Measurements from ENCODE around the gene CACNG7. TPM values are rescaled to one million over a fixed set of nuclear protein-coding genes. Genes with fewer than 3 reads are reported as not detected.

The CACNG7 gene
- total RNA-seq, 1 experiment from 2014 or later: not detected

GRCh38 chr19:53884256-53884655 lies 24.8 kb upstream of the CACNG7 start:
- no TSS peak for BruUV-seq (replicated peaks)
- H3K9me3 Mint-ChIP-seq (ENCODE audit: unreplicated experiment): no peaks in the 10 kb centered on the region
- ChIA-PET CTCF (no interaction called here), POLR2A (no interaction called here)
- no peak overlapping the region for H3K27ac Mint-ChIP-seq (ENCODE audit: unreplicated experiment)
- DNase-seq: no peak
- H3K4me1 Mint-ChIP-seq (ENCODE audit: low read depth, unreplicated experiment): peaks cover 8% of the 10 kb centered on the region
- Histone ChIP-seq H3K4me1 (0 out of 2 replicates have a peak, but pooled peaks cover 7% of the 10 kb centered on the region), H3K27me3 (replicated peaks; ENCODE audit: control insufficient read depth, insufficient read depth, low read length) (no peaks in the 10 kb centered on the region), H3K9me3 (no peaks in the 10 kb centered on the region), H3K4me3 (ENCODE audit: low read depth, low read length) (no peak overlapping the region), H3K36me3 (ENCODE audit: control insufficient read depth, insufficient read depth, low read length) (no peaks in the 10 kb centered on the region)
- H3K36me3 Mint-ChIP-seq (ENCODE audit: insufficient read depth, unreplicated experiment): no peaks in the 10 kb centered on the region
- H3K27me3 Mint-ChIP-seq (ENCODE audit: insufficient read depth, unreplicated experiment): peaks cover 4% of the 10 kb centered on the region
- intact Hi-C loops (cut with micrococcal nuclease; ENCODE audit: unreplicated experiment): loop anchor here (5.0 kb wide), 1 partner anchor 112 kb away; no protein-coding TSS in a partner anchor
- TF ChIP-seq, protein P1, sequence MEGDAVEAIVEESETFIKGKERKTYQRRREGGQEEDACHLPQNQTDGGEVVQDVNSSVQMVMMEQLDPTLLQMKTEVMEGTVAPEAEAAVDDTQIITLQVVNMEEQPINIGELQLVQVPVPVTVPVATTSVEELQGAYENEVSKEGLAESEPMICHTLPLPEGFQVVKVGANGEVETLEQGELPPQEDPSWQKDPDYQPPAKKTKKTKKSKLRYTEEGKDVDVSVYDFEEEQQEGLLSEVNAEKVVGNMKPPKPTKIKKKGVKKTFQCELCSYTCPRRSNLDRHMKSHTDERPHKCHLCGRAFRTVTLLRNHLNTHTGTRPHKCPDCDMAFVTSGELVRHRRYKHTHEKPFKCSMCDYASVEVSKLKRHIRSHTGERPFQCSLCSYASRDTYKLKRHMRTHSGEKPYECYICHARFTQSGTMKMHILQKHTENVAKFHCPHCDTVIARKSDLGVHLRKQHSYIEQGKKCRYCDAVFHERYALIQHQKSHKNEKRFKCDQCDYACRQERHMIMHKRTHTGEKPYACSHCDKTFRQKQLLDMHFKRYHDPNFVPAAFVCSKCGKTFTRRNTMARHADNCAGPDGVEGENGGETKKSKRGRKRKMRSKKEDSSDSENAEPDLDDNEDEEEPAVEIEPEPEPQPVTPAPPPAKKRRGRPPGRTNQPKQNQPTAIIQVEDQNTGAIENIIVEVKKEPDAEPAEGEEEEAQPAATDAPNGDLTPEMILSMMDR (IDR thresholded peaks at IDR 0.05; ENCODE audit: insufficient read depth in 1 of 2, low read depth in 1 of 2, low read length in 1 of 2, severe bottlenecking in 1 of 2, unreplicated experiment in 1 of 2): no peak
- H3K4me3 Mint-ChIP-seq (ENCODE audit: unreplicated experiment): peak overlapping the region; percentile 31

GRCh38 chr19:53885036-53885435 lies 24.0 kb upstream of the CACNG7 start:
- BruUV-seq (replicated peaks): no TSS peak
- CTCF ChIA-PET: no interaction called here
- no peak overlapping the region for H3K4me3 ChIP-seq (ENCODE audit: low read depth, low read length)
- 0 out of 2 replicates have a peak, but pooled peaks cover 7% of the 10 kb centered on the region for H3K4me1 ChIP-seq
- intact Hi-C loops (cut with micrococcal nuclease; ENCODE audit: unreplicated experiment): no loop called here
- no peak for DNase-seq
- no peaks in the 10 kb centered on the region for H3K9me3 Mint-ChIP-seq (ENCODE audit: unreplicated experiment)
- H3K4me1 Mint-ChIP-seq (ENCODE audit: low read depth, unreplicated experiment): peaks cover 8% of the 10 kb centered on the region
- H3K27ac Mint-ChIP-seq (ENCODE audit: unreplicated experiment): no peak overlapping the region
- POLR2A ChIA-PET: no interaction called here
- H3K9me3 ChIP-seq: no peaks in the 10 kb centered on the region
- H3K36me3 Mint-ChIP-seq (ENCODE audit: insufficient read depth, unreplicated experiment): no peaks in the 10 kb centered on the region
- H3K27me3 ChIP-seq (replicated peaks; ENCODE audit: control insufficient read depth, insufficient read depth, low read length): no peaks in the 10 kb centered on the region
- H3K36me3 ChIP-seq (ENCODE audit: control insufficient read depth, insufficient read depth, low read length): no peaks in the 10 kb centered on the region
- TF ChIP-seq, protein P1 (IDR thresholded peaks at IDR 0.05; ENCODE audit: insufficient read depth in 1 of 2, low read depth in 1 of 2, low read length in 1 of 2, severe bottlenecking in 1 of 2, unreplicated experiment in 1 of 2): no peak
- H3K4me3 Mint-ChIP-seq (ENCODE audit: unreplicated experiment): no peak overlapping the region
- H3K27me3 Mint-ChIP-seq (ENCODE audit: insufficient read depth, unreplicated experiment): peaks cover 4% of the 10 kb centered on the region

DNA sequence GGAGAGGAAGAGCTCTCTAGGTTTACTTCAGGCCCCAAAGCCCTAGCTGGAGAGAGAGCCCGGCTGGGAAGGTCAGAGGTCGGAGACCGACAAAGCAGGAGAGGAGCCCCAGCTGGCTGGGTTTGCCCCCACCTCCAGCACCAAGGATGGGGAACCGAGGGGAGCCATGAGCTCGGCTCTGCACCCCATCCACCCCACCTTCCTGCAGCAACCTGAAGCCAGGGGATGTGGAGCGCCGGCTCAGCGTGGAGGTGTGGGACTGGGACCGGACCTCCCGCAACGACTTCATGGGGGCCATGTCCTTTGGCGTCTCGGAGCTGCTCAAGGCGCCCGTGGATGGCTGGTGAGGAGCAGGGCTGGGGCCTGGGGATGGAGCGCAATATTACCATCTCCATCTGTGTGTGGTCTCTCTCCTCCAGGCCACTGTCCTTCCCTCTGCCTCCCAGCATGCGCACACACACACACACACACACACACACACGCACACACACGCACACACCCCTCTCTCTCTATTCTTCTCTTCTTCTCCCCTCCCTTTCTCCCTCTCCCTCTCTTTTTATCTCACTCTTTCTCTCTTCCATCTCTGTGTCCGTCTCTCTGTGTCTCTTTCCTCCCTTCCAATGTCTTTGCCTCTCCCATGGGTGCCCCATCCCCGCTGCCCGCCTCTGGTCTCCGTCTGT lies 16.6 kb upstream of the CACNG7 start:
- Mint-ChIP-seq H3K27me3 (ENCODE audit: insufficient read depth, unreplicated experiment) (no peaks in the 10 kb centered on the region), H3K36me3 (ENCODE audit: insufficient read depth, unreplicated experiment) (no peaks in the 10 kb centered on the region), H3K4me3 (ENCODE audit: unreplicated experiment) (no peak overlapping the region), H3K9me3 (ENCODE audit: unreplicated experiment) (no peaks in the 10 kb centered on the region), H3K4me1 (ENCODE audit: low read depth, unreplicated experiment) (no peaks in the 10 kb centered on the region), H3K27ac (ENCODE audit: unreplicated experiment) (no peak overlapping the region)
- BruUV-seq (replicated peaks): no TSS peak
- H3K4me1 ChIP-seq: no peaks in the 10 kb centered on the region
- H3K27me3 ChIP-seq (replicated peaks; ENCODE audit: control insufficient read depth, insufficient read depth, low read length): no peaks in the 10 kb centered on the region
- H3K36me3 ChIP-seq (ENCODE audit: control insufficient read depth, insufficient read depth, low read length): no peaks in the 10 kb centered on the region
- CTCF ChIA-PET: no interaction called here
- TF ChIP-seq, protein P1 (IDR thresholded peaks at IDR 0.05; ENCODE audit: insufficient read depth in 1 of 2, low read depth in 1 of 2, low read length in 1 of 2, severe bottlenecking in 1 of 2, unreplicated experiment in 1 of 2): no peak
- H3K9me3 ChIP-seq: no peaks in the 10 kb centered on the region
- no peak for DNase-seq
- no peak overlapping the region for H3K4me3 ChIP-seq (ENCODE audit: low read depth, low read length)
- intact Hi-C loops (cut with micrococcal nuclease; ENCODE audit: unreplicated experiment): no loop called here
- POLR2A ChIA-PET: no interaction called here

All from Caco-2 (cell line).